ENCODE results near the gene SURF4. TPM values are rescaled to one million over a fixed set of nuclear protein-coding genes. Genes with fewer than 3 reads are reported as not detected.

The SURF4 gene
- total RNA-seq, 1 experiment from 2014 or later, result 134 TPM

GRCh38 chr9:133340256-133340655 lies 35.6 kb downstream of the SURF4 start (continued):
- TF ChIP-seq, protein P1, sequence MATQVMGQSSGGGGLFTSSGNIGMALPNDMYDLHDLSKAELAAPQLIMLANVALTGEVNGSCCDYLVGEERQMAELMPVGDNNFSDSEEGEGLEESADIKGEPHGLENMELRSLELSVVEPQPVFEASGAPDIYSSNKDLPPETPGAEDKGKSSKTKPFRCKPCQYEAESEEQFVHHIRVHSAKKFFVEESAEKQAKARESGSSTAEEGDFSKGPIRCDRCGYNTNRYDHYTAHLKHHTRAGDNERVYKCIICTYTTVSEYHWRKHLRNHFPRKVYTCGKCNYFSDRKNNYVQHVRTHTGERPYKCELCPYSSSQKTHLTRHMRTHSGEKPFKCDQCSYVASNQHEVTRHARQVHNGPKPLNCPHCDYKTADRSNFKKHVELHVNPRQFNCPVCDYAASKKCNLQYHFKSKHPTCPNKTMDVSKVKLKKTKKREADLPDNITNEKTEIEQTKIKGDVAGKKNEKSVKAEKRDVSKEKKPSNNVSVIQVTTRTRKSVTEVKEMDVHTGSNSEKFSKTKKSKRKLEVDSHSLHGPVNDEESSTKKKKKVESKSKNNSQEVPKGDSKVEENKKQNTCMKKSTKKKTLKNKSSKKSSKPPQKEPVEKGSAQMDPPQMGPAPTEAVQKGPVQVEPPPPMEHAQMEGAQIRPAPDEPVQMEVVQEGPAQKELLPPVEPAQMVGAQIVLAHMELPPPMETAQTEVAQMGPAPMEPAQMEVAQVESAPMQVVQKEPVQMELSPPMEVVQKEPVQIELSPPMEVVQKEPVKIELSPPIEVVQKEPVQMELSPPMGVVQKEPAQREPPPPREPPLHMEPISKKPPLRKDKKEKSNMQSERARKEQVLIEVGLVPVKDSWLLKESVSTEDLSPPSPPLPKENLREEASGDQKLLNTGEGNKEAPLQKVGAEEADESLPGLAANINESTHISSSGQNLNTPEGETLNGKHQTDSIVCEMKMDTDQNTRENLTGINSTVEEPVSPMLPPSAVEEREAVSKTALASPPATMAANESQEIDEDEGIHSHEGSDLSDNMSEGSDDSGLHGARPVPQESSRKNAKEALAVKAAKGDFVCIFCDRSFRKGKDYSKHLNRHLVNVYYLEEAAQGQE (IDR thresholded peaks at IDR 0.05; ENCODE audit: low read depth), result no peak
- no peak for TF ChIP-seq FOSL1 (IDR thresholded peaks at IDR 0.05; ENCODE audit: low read depth)
- no peak for TF ChIP-seq EZH2 (IDR thresholded peaks at IDR 0.05)
- TF ChIP-seq CEBPB (IDR thresholded peaks at IDR 0.05; ENCODE audit: low read depth), result no peak
- no peak for TF ChIP-seq SP1 (IDR thresholded peaks at IDR 0.05; ENCODE audit: low read depth)
- TF ChIP-seq ZNF274 (IDR thresholded peaks at IDR 0.05; ENCODE audit: low read depth, low read length), result no peak

- no peak for ATAC-seq
- Histone ChIP-seq H3K4me1 (ENCODE audit: control insufficient read depth in 1 of 2, insufficient read depth in 2 of 2, low read length in 2 of 2) (peaks cover 6 to 16% of the 10 kb centered on the region in 2 experiments), H3K79me2 (ENCODE audit: insufficient read depth, low read length) (peaks cover 14% of the 10 kb centered on the region), H4K20me1 (ENCODE audit: insufficient read depth) (no peaks in the 10 kb centered on the region), H3K9ac (ENCODE audit: low read length) (no peak overlapping the region), H2AFZ (ENCODE audit: low read depth, low read length, poor library complexity, severe bottlenecking) (no peak overlapping the region), H3K4me3 (replicated peaks in 1 of 2; ENCODE audit: low read depth in 1 of 2, low read length in 2 of 2) (no peak overlapping the region), H3K27me3 (ENCODE audit: insufficient read depth, low read length) (no peaks in the 10 kb centered on the region), H3K4me2 (ENCODE audit: low read length) (no peak overlapping the region), H3K9me3 (ENCODE audit: control insufficient read depth in 1 of 2, insufficient read depth in 1 of 2, low read depth in 1 of 2, low read length in 2 of 2) (no peaks in the 10 kb centered on the region), H3K27ac (ENCODE audit: low read depth, low read length) (no peak overlapping the region), H3K36me3 (ENCODE audit: control insufficient read depth in 1 of 2, insufficient read depth in 2 of 2, low read length in 2 of 2) (peaks cover 27 to 37% of the 10 kb centered on the region in 2 experiments), H3K9me2 (ENCODE audit: insufficient read depth) (no peaks in the 10 kb centered on the region)
- intact Hi-C loops (cut with micrococcal nuclease), result loop anchor here (5.0 kb wide), 1 partner anchor 148 kb away; no protein-coding TSS in a partner anchor
- CTCF ChIA-PET, result interaction anchor here (0.6 to 1.5 kb wide), 3 partner anchors 38 to 153 kb away, joined by 3 read pairs; no protein-coding TSS in a partner anchor
- no peak for DNase-seq (ENCODE audit: low read depth, low spot score)
- POLR2A ChIA-PET, result interaction anchor here (1.2 to 1.3 kb wide), 2 partner anchors 8 to 11 kb away, joined by 4 to 8 read pairs; partner anchors contain the start of genes MED22 and RPL7A
- no TSS peak for BruUV-seq (replicated peaks)
- RAD21 ChIA-PET (ENCODE audit: low non-redundant PET in 1 of 2, low total read pairs in 2 of 2, uncharacterized antibody in 2 of 2, unreplicated experiment in 2 of 2), result no interaction called here
- TF ChIP-seq JUND (IDR thresholded peaks at IDR 0.05) (no peak), YY1 (IDR thresholded peaks at IDR 0.05; ENCODE audit: extremely low read depth, insufficient replicate concordance, low read depth, low read length) (no peak), FOSL1 (IDR thresholded peaks at IDR 0.05; ENCODE audit: low read depth) (no peak), POLR2A (IDR thresholded peaks at IDR 0.05; ENCODE audit: borderline replicate concordance, extremely low read depth, insufficient read depth, insufficient read length) (no peak), ELF1 (IDR thresholded peaks at IDR 0.05; ENCODE audit: borderline replicate concordance, low read depth) (no peak), SP1 (IDR thresholded peaks at IDR 0.05; ENCODE audit: low read depth) (no peak)
Measured at GRCh38 chr9:133339641-133340040, 36.2 kb downstream of the SURF4 start.

Measured in HCT116 (cell line).